ENCODE measurements around the gene SFRP5. TPM values are rescaled to one million over a fixed set of nuclear protein-coding genes. Genes with fewer than 3 reads are reported as not detected.

The SFRP5 gene
- total RNA-seq, 1 donor from 2014 or later, result not detected

DNA sequence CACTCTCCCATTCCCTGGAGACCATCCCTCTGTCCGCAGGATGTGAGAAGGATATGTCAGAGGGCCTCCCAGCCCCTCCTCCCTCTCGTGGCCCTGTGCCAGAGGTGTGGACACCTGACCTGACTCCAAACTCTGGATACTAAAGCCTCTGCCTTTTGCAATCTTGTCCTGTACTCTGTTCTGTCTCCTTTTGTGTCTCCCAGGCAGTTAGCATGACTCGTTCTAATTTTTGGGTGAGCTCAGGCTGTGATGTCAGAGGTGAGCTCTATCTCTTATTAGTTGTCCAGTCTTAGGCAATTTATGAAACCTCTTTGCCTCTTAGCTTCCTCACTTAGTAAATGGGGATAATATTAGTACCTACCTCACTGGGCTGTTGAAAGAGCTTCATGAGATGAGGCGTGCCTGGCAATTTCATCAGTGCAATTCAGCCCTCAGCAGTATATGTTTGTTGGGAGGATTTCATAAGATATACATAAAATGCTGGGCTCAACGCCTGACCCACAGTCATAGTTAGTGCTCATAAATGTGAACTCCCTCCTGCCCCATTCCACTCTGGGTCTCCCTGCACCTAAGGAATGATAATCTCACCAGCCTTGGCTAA lies 47.4 kb downstream of the SFRP5 start:
- intact Hi-C loops (cut with micrococcal nuclease), result no loop called here
- ChIA-PET CTCF (interaction anchor here (0.8 to 1.0 kb wide), 2 partner anchors 15 to 37 kb away, joined by 3 read pairs; partner anchors contain the start of gene AVPI1), POLR2A (interaction anchor here (0.6 to 0.7 kb wide), 4 partner anchors 12 to 1681 kb away, joined by 3 to 4 read pairs (median 4); partner anchors contain the start of gene CCNJ)
- no peaks in the 10 kb centered on the region for H3K4me1 Mint-ChIP-seq
- no peaks in the 10 kb centered on the region for H3K36me3 Mint-ChIP-seq (ENCODE audit: low read depth)
- no peak overlapping the region for H3K27ac Mint-ChIP-seq
- peaks cover 12% of the 10 kb centered on the region for H3K27me3 Mint-ChIP-seq
- ATAC-seq (ENCODE audit: low read depth) (no peak), DNase-seq (no peak)
- no peak overlapping the region for H3K4me3 Mint-ChIP-seq
- TF ChIP-seq, protein P1, sequence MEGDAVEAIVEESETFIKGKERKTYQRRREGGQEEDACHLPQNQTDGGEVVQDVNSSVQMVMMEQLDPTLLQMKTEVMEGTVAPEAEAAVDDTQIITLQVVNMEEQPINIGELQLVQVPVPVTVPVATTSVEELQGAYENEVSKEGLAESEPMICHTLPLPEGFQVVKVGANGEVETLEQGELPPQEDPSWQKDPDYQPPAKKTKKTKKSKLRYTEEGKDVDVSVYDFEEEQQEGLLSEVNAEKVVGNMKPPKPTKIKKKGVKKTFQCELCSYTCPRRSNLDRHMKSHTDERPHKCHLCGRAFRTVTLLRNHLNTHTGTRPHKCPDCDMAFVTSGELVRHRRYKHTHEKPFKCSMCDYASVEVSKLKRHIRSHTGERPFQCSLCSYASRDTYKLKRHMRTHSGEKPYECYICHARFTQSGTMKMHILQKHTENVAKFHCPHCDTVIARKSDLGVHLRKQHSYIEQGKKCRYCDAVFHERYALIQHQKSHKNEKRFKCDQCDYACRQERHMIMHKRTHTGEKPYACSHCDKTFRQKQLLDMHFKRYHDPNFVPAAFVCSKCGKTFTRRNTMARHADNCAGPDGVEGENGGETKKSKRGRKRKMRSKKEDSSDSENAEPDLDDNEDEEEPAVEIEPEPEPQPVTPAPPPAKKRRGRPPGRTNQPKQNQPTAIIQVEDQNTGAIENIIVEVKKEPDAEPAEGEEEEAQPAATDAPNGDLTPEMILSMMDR (IDR thresholded peaks at IDR 0.05), result no peak
- H3K9me3 Mint-ChIP-seq, result no peaks in the 10 kb centered on the region

DNA sequence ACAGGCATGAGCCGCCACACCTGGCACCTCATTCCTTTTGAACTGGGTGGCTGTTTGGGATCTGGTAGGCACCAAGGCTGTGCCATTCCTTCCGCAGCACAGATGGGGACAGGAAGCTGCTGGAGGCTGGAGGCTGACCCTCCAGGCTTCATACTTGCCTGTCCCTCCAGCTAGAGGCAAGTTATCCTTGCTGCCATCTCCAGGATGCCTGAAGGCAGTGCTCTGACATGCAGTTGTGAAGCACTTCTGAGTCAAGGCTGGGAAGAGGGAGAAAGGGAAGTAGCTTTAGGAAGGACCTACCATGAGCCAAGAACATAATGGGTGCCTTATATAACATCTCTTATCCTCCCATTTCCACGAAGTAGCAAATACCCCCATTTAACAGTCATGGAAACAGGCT lies 48.8 kb downstream of the SFRP5 start:
- Mint-ChIP-seq H3K4me3 (no peak overlapping the region), H3K27me3 (peaks cover 7% of the 10 kb centered on the region), H3K36me3 (ENCODE audit: low read depth) (no peaks in the 10 kb centered on the region), H3K4me1 (no peaks in the 10 kb centered on the region), H3K9me3 (no peaks in the 10 kb centered on the region), H3K27ac (no peak overlapping the region)
- TF ChIP-seq, protein P1 (IDR thresholded peaks at IDR 0.05), result no peak
- ATAC-seq (ENCODE audit: low read depth) (no peak), DNase-seq (no peak)
- intact Hi-C loops (cut with micrococcal nuclease), result no loop called here
- POLR2A ChIA-PET, result no interaction called here
- CTCF ChIA-PET, result interaction anchor here (0.7 kb wide), 1 partner anchor 14 kb away, joined by 3 read pairs; no protein-coding TSS in a partner anchor

DNA sequence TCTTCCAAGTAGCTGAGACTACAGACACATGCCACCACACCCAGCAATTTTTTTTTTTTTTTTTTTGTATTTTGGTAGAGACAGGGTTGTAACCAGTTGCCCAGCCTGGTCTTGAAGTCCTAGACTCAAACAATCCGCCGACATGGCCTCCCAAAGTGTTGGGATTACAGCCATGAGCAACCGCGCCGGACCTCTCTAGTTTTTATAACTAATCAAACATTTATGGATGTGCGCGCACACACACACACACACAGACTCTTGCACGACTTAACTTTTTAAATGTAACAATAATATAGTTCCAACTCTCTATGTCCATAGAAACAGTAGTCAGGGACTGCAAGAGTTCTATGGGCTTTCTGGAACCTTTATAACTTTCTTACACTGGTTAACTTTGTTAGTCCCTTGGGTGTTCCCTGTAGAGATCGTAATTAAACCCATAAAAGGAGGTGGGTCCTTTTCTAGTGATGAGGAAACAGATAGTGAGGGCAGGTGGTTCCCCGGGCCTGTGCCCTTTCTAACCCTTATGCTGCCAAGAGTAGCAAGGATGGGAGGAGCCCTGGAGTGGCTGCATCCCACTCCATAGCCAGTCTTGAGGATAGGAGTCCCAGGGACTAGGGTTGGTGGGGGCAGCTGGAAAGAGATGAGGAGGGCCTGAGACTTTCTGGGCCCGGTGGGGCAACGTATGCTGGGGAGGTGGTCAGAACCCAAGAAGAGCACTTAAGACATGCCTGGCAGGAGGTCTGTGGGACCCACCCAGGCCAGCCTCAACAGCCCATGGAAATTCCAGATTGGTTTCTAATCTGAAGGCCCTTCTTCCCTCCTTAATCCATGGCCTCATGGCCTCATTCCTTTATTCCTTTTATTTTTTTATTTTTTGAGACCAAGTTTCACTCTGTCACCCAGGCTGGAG lies 49.7 kb downstream of the SFRP5 start:
- ChIA-PET CTCF (no interaction called here), POLR2A (no interaction called here)
- Mint-ChIP-seq H3K4me1 (no peaks in the 10 kb centered on the region), H3K36me3 (ENCODE audit: low read depth) (no peaks in the 10 kb centered on the region), H3K9me3 (no peaks in the 10 kb centered on the region), H3K27ac (no peak overlapping the region), H3K27me3 (peaks cover 7% of the 10 kb centered on the region), H3K4me3 (no peak overlapping the region)
- intact Hi-C loops (cut with micrococcal nuclease), result no loop called here
- DNase-seq, result no peak
- no peak for ATAC-seq (ENCODE audit: low read depth)
- TF ChIP-seq, protein P1 (IDR thresholded peaks at IDR 0.05), result no peak

DNA sequence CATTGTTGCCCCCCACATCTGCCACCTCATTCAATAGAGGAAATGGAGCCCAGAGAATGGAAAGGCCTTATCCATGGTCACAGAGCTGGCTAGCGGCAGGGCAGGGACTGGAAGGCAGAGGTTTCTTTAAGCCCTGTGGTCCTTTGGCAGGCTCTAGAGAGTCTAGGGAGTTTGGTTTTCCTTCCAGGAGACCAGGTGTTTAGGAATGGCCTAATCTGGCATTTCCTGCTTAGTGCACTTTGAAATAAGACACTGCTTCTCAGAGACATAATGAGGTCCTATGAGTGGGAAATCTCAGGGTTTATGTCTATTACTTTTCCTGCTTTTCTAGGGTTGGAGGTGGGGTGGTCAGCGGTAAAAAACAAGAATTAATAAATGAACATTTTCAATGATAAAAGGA lies 52.2 kb downstream of the SFRP5 start:
- Mint-ChIP-seq H3K36me3 (ENCODE audit: low read depth) (no peaks in the 10 kb centered on the region), H3K27me3 (peaks cover 2% of the 10 kb centered on the region), H3K4me3 (no peak overlapping the region), H3K27ac (no peak overlapping the region), H3K9me3 (no peaks in the 10 kb centered on the region), H3K4me1 (peaks cover under 1% of the 10 kb centered on the region)
- POLR2A ChIA-PET, result no interaction called here
- no peak for ATAC-seq (ENCODE audit: low read depth)
- CTCF ChIA-PET, result interaction anchor here (0.6 kb wide), 1 partner anchor 14 kb away, joined by 3 read pairs; no protein-coding TSS in a partner anchor
- intact Hi-C loops (cut with micrococcal nuclease), result no loop called here
- TF ChIP-seq, protein P1 (IDR thresholded peaks at IDR 0.05), result no peak
- no peak for DNase-seq

DNA sequence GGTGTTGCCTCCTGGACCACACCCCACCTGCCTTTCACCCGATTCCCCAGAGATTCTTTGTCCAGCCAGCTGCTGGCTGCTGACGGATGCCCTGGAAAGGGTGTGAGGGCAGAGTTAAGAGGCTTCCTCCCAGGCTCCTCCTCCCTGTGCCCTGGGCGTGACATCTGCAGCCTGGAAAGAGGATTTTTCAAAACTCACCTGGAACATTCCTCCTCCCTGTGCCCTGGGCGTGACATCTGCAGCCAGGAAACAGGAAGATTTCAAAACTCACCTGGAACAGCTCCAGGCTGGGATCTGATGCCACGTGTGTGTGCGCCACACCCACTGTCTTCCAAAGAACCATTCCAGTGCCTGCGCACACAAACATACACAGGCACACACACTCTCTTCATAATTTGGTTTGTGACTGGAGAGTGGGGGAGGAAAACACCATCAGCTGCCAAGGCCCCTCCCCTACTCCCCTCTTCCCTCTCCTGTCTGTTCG lies 53.1 kb downstream of the SFRP5 start:
- H3K4me3 Mint-ChIP-seq, result no peak overlapping the region
- TF ChIP-seq, protein P1 (IDR thresholded peaks at IDR 0.05), result no peak
- peaks cover 5% of the 10 kb centered on the region for H3K27me3 Mint-ChIP-seq
- ChIA-PET POLR2A (interaction anchor here (0.8 kb wide), 1 partner anchor 32 kb away, joined by 3 read pairs; the partner anchor contains the start of gene AVPI1), CTCF (interaction anchor here (1.3 kb wide), 1 partner anchor 16 kb away, joined by 3 read pairs; no protein-coding TSS in a partner anchor)
- DNase-seq (no peak), ATAC-seq (ENCODE audit: low read depth) (no peak)
- no peak overlapping the region for H3K27ac Mint-ChIP-seq
- no peaks in the 10 kb centered on the region for H3K9me3 Mint-ChIP-seq
- H3K4me1 Mint-ChIP-seq, result peaks cover 6% of the 10 kb centered on the region
- intact Hi-C loops (cut with micrococcal nuclease), result no loop called here
- peaks cover 4% of the 10 kb centered on the region for H3K36me3 Mint-ChIP-seq (ENCODE audit: low read depth)

Measured in activated B cell treated with CpG ODN at 0.5 μM for 24 hours (primary cell).